Right cardiac atrium (tissue), 5 donors: ENCODE results near the gene UBR1. TPM values are rescaled to one million over a fixed set of nuclear protein-coding genes. Genes with fewer than 3 reads are reported as not detected.
"Not testable (repeated sequence)": the region's sequence is repeated elsewhere in the genome, so short reads cannot be mapped to it uniquely, and the experiment has no call there.

Experiments
- ATAC-seq, 2 donors: fragments of 200-7000 bp; cut with Tn5 transposase; one replicate each; pipeline versions ENCODE4 v1.8.0 to v1.9.1; 2020; ENCODE audit warnings: moderate library complexity in 2 of 2, mild to moderate bottlenecking in 1 of 2
- DNase-seq, 3 donors: peaks; one replicate each; pipeline ENCODE4 v3.0.0-alpha.2; 2020
- H3K27ac ChIP-seq: one replicate; pipeline ENCODE4 v1.5.1; 2013; ENCODE audit warnings: mild to moderate bottlenecking, low read length, control low read depth, moderate library complexity
- H3K27me3 ChIP-seq: one replicate; pipeline ENCODE4 v1.6.1; 2013; ENCODE audit not compliant: control insufficient read depth, insufficient read depth
- H3K4me1 ChIP-seq: one replicate; pipeline ENCODE4 v1.6.1; 2013; ENCODE audit warnings: low read length; ENCODE audit not compliant: control insufficient read depth, insufficient read depth
- H3K4me3 ChIP-seq: one replicate; pipeline ENCODE4 v1.5.1; 2013; ENCODE audit warnings: low read length, control low read depth
- H3K9me3 ChIP-seq: one replicate; pipeline ENCODE4 v1.6.1; 2013; ENCODE audit warnings: low read length; ENCODE audit not compliant: control insufficient read depth
- WGBS: extraction: QIAGEN DNeasy Blood & Tissue Kit; methylation state at CpG from one replicate; pipeline ENCODE4 v1.1.7; 2013; 5-methylcytosine and 5-hydroxymethylcytosine counted together
- intact Hi-C, 4 donors: fragments of 100-400 bp; cut with DNase I; formaldehyde crosslinking; loops; one replicate each; pipeline versions ENCODE4 v1.11.0 to v1.14.0; 2022 to 2023
- polyA plus RNA-seq: library from polyadenylated mRNA; stranded (reverse); fragments of 200-250 nt; gene quantifications from one replicate; pipeline ENCODE4 v1.2.3, GENCODE V29; 2013
- total RNA-seq, 4 donors: library from RNA; stranded (reverse); fragmentation: NEBNext Ultra II Directional; extraction: Animal tissue kit (Norgen Biotek cat#: 25700); gene quantifications; one replicate each; pipeline ENCODE4 v1.2.1, GENCODE V29; 2021
- donor health status: healthy with polysubstance abuse.
- donor health status: DM: no; HTN: yes; CAD: no.
- donor health status: DM: no; HTN: no; CAD: no.
- donor health status: DM: no; HTN: yes; CAD: no; lungs with severe emphysema.
- donor health status: DM: yes; HTN: yes; CAD: no.

The UBR1 gene
- total and polyA plus RNA-seq, 5 donors = 6.1 to 25.5 (median 20.9) TPM

DNA sequence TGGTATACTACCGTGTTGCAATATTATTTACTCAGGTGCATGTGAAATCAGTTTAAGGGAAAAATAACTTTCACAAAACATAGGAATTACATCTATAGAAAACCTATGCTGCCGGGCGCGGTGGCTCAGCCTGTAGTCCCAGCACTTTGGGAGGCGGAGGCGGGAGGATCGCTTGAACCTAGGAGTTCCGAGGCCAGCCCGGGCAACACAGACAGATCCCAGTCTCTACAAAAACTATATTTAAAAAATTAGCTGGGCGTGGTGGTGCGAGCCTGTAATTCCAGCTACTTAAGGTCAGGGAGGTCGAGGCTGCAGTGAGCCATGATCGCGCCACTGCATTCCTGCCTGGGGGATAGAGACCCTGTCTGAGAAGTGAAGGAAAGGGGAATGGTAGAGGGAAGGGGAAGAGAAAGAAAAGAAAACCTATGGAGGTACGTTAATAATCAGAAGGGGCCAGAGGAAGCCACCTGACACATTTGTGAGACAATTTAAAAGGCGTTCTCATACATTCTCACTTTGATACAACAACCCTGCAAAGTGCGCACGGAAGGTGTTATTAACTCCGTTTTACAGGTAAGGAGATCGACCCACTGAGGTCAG is 27.1 kb upstream of the UBR1 start:
- intact Hi-C loops = loop anchor here in 1 of 4 donors (2.0 kb wide), 1 partner anchor 26 kb away; the partner anchor contains the start of gene UBR1
- Histone ChIP-seq H3K4me3 (peak overlapping the region; percentile 88), H3K4me1 (no peaks in the 10 kb centered on the region), H3K27me3 (no peaks in the 10 kb centered on the region), H3K27ac (peak overlapping the region; percentile 80), H3K9me3 (no peaks in the 10 kb centered on the region)
- 31% methylated on average over 20 of the region's 20 CpGs for WGBS
- DNase-seq (peak in 1 of 3 donors; percentile 53), ATAC-seq (peak; percentile 17 to 26)

DNA sequence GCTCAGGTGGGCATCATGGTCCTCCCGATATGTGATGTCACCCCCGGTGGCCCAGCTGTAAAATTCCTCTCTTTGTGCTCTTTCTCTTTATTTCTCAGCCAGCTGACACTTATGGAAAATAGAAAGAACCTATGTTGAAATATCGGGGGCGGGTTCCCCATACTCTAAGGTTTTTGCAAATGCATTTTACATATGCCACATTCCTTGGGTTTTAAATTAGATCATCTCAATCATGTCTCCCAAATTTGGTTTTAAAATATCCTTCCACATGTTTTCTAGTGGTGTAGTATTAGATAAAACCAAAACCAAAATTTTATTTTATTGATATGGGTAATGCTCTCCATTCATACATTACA is 23.1 kb upstream of the UBR1 start:
- ATAC-seq (no peak), DNase-seq (no peak)
- 88% methylated on average over 4 of the region's 4 CpGs for WGBS
- Histone ChIP-seq H3K27ac (no peak overlapping the region), H3K9me3 (no peaks in the 10 kb centered on the region), H3K27me3 (no peaks in the 10 kb centered on the region), H3K4me1 (no peaks in the 10 kb centered on the region), H3K4me3 (no peak overlapping the region)
- intact Hi-C loops = no loop called here

DNA sequence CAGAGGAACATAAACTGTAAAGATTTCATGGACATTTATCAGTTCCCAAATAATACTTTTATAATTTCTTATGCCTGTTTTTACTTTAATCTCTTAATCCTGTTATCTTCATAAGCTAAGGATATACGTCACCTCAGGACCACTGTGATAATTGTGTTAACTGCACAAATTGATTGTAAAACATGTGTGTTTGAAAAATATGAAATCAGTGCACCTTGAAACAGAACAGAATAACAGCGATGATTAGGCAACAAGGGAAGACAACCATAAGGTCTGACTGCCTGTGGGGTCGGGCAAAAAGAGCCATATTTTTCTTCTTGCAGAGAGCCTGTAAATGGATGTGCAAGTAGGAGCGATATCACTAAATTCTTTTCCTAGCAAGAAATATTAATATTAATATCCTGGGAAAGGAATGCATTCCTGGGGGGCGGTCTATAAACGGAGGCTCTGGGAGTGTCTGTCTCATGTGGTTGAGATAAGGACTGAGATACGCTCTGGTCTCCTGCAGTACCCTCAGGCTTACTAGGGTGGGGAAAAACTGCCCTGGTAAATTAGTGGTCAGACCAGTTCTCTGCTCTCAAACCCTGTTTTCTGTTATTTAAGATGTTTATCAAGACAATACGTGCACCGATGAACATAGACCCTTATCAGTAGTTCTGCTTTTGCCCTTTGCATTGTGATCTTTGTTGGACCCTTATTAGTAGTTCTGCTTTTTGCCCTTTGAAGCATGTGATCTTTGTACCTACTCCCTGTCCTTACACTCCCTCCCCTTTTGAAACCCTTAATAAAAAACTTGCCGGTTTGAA is 22.5 kb upstream of the UBR1 start:
- intact Hi-C loops, ATAC-seq: not testable (repeated sequence)
- 76% methylated on average over 10 of the region's 10 CpGs for WGBS

DNA sequence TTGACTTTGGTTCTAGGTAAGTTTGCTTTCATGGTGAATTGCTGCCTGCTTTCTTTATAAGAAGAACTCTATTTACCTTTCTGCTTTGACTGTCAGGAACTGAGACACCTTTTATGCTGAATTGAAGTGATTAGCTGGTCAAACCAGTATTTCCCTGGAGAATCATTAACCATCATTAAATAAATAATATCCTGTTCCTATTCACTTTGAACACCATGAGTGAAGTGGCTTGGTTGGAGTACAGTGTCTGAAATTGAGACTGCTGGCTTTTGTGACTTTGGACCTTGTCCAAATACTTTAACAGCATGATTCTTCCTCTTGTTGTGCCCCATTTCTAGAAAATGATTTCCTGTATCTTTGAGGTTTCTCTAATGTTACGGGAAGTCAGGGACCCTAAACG is 21.9 kb upstream of the UBR1 start:
- H3K27ac ChIP-seq = no peak overlapping the region
- no peak for ATAC-seq
- intact Hi-C loops = no loop called here
- no peaks in the 10 kb centered on the region for H3K4me1 ChIP-seq
- no peak for DNase-seq
- no peak overlapping the region for H3K4me3 ChIP-seq
- WGBS = 75% methylated on average over 2 of the region's 2 CpGs
- H3K9me3 ChIP-seq = no peaks in the 10 kb centered on the region
- no peaks in the 10 kb centered on the region for H3K27me3 ChIP-seq

More for the DNA sequence above, 22.5 kb upstream of the UBR1 start:
- H3K4me3 ChIP-seq, H3K9me3 ChIP-seq, DNase-seq, H3K27ac ChIP-seq, H3K4me1 ChIP-seq, H3K27me3 ChIP-seq: not testable (repeated sequence)

DNA sequence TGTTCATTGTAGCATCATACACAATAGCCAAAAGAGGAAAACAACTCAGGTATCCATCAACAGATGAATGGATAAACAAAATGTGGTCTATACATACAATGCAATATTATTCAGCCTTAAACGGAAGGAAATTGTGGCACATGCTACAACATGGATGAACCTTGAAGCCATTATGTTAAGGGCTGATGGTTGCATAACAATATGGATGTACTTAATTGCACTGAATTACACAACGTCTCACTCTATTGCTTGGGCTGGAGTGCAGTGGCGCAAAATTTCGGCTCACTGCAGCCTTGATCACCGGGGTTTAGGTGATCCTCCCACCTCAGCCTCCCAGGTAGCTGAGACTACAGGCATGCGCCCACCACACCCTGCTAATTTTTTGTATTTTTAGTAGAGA is 20.5 kb upstream of the UBR1 start:
- intact Hi-C loops = no loop called here
- no peaks in the 10 kb centered on the region for H3K27me3 ChIP-seq

DNA sequence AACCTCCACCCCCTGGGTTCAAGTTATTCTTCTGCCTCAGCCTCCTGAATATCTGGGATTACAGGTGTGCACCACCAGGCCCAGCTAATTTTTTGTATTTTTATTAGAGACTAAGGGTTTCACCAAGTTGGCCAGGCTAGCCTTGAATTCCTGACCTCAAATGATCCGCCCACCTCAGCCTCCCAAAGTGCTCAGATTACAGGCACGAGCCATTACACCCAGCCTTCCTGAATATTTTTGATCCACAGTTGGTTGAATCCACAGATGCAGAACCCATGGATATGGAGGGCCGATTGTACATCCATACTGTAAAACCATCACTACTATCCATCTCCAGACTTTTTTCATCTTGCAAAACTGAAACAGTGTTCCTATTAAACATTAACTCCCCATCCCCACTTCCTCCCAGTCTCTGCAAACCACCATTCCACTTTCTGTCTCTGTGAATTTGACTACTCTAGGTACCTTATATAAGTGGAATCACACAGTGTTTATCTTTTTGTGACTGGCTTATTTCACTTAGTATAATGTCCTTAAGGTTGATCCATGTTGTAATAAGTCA is 19.3 kb upstream of the UBR1 start:
- H3K27ac ChIP-seq = no peak overlapping the region
- DNase-seq (no peak), ATAC-seq (no peak)
- 77% methylated on average over 3 of the region's 3 CpGs for WGBS
- no peak overlapping the region for H3K4me3 ChIP-seq
- no peaks in the 10 kb centered on the region for H3K4me1 ChIP-seq
- intact Hi-C loops = no loop called here
- H3K9me3 ChIP-seq = no peaks in the 10 kb centered on the region
- no peaks in the 10 kb centered on the region for H3K27me3 ChIP-seq

More for the DNA sequence above, 20.5 kb upstream of the UBR1 start:
- H3K4me3 ChIP-seq = no peak overlapping the region
- H3K4me1 ChIP-seq = no peaks in the 10 kb centered on the region
- no peak overlapping the region for H3K27ac ChIP-seq
- H3K9me3 ChIP-seq = no peaks in the 10 kb centered on the region
- no peak for ATAC-seq
- 88% methylated on average over 6 of the region's 6 CpGs for WGBS
- DNase-seq = no peak

DNA sequence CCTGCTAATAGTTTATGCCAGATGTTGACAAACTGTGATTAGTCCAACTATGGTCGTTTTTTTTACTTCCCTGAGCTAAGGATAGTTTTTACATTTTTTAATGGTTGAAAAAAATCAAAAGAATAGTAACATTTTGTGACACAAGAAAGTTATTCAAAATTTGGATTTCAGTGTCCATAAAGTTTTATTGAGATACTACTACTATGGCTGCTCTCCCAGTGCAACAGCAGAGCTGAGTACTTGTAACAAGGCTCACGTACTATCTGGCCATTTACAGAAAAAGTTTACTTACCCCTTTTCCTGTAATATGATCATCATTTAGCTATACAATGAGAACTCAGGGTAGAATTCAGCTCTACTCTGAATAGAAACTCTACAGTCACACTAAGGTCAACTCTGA is 16.0 kb upstream of the UBR1 start:
- ATAC-seq (no peak), DNase-seq (no peak)
- intact Hi-C loops = no loop called here
- H3K4me1 ChIP-seq = no peaks in the 10 kb centered on the region
- H3K27ac ChIP-seq = no peak overlapping the region
- no peaks in the 10 kb centered on the region for H3K9me3 ChIP-seq
- no peaks in the 10 kb centered on the region for H3K27me3 ChIP-seq
- H3K4me3 ChIP-seq = no peak overlapping the region
- 74% methylated on average over 2 of the region's 2 CpGs for WGBS

DNA sequence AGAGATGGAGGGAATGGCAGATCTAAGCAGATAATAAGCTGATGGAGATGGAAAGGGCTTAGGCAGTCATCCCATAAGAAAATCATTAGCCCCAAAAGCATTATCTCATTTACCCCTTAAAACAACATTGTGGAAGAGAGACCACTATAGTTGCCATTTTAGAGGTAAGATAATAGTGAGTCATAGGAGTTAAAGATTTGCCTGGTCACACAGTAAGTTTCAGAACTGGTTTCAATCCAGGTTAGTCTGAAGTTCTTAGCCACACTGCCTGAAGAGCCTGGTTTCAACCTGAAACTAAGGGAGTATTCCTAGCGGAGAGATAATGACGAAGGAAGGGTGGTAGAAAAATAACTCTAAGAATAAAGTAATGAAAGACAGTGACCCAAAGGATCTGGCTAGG is 13.0 kb upstream of the UBR1 start:
- no peaks in the 10 kb centered on the region for H3K9me3 ChIP-seq
- WGBS = 91% methylated on average over 2 of the region's 2 CpGs
- H3K27me3 ChIP-seq = no peaks in the 10 kb centered on the region
- H3K4me1 ChIP-seq = no peaks in the 10 kb centered on the region
- DNase-seq (no peak), ATAC-seq (no peak)
- H3K4me3 ChIP-seq = no peak overlapping the region
- no peak overlapping the region for H3K27ac ChIP-seq
- intact Hi-C loops = no loop called here

DNA sequence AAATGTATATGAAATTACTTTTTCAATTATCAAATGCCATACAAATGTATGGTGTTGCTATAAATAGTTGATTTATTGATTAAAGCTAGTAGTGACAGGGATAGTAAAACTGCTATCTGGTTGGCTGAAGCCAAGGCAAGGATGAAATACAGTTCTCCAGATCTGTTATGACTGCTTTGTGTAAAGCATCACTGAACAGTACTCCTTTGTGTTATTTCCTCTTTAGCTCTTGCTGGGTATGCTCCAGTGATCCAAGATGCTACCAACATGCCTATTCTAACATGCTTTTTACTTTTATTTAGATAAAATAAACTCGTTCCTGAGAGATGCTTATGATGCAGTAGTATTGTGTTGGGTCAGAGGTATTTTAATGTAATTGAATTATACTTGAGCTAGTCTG is 12.4 kb upstream of the UBR1 start:
- intact Hi-C loops = no loop called here
- Histone ChIP-seq H3K4me3 (no peak overlapping the region), H3K27me3 (no peaks in the 10 kb centered on the region), H3K27ac (no peak overlapping the region), H3K4me1 (no peaks in the 10 kb centered on the region), H3K9me3 (no peaks in the 10 kb centered on the region)
- DNase-seq = no peak
- 56% methylated on average over 1 of the region's 1 CpG for WGBS
- ATAC-seq = no peak

DNA sequence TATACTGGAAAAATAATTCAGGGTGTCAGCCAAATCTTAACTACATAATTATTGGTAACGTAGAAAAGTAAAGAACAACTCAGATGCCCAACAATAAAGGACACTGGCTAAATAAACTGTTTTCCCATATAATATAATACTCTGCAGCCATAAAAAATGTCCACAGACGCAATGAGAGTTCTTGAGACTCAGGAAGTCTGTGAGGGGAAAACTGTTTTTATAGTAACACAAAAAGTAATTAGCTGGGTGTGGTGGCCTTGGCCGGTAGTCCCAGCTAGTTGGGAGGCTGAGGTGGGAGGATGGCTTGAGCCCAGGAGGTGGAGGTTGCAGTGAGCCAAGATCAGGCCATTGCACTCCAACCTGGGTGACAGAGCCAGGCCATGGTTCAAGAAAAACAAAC is 5.5 kb upstream of the UBR1 start:
- WGBS = 70% methylated on average over 3 of the region's 3 CpGs
- H3K9me3 ChIP-seq = no peaks in the 10 kb centered on the region
- H3K27ac ChIP-seq = no peak overlapping the region
- ATAC-seq = no peak
- H3K27me3 ChIP-seq = no peaks in the 10 kb centered on the region
- intact Hi-C loops = no loop called here
- H3K4me1 ChIP-seq = no peaks in the 10 kb centered on the region
- no peak for DNase-seq
- no peak overlapping the region for H3K4me3 ChIP-seq

DNA sequence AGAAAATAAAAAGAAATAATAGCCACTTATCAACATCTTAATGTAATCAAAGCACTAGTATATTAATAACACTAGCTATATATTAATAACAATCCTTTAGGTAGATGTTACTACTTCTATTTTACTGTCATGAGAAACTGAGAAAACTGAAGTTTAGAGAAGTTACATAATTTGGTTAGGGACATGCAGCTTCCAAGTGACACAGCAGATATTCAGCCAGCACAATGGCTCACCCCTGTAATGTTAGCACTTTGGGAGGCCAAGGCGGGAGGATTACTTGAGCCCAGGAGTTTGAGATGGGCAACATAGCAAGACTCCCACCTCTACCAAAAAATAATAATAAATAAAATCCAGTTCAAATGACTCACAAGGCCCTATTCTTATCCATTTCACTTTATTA is 1.9 kb upstream of the UBR1 start:
- H3K27me3 ChIP-seq = no peaks in the 10 kb centered on the region
- WGBS = 91% methylated on average over 1 of the region's 1 CpG
- ATAC-seq (no peak), DNase-seq (no peak)
- peaks cover 2% of the 10 kb centered on the region for H3K4me1 ChIP-seq
- no peaks in the 10 kb centered on the region for H3K9me3 ChIP-seq
- intact Hi-C loops = loop anchor here in 1 of 4 donors (2.0 kb wide), 1 partner anchor 25 kb away; the partner anchor contains the start of gene TMEM62
- H3K27ac ChIP-seq = no peak overlapping the region
- no peak overlapping the region for H3K4me3 ChIP-seq
